GM19455 (cell line): ENCODE data around the gene DLX3.
A peak's percentile ranks its signal among the peaks of the same experiment; 100 is the strongest.

Source experiments
- ATAC-seq: cut with Tn5 transposase; IDR thresholded peaks from one replicate; pipeline ENCODE4 v1.9.1; 2021; ENCODE audit not compliant: unreplicated experiment

Gene DLX3

GRCh38 chr17:49973271-49973615 lies 21.8 kb downstream of the DLX3 start:
- no peak for ATAC-seq

DNA sequence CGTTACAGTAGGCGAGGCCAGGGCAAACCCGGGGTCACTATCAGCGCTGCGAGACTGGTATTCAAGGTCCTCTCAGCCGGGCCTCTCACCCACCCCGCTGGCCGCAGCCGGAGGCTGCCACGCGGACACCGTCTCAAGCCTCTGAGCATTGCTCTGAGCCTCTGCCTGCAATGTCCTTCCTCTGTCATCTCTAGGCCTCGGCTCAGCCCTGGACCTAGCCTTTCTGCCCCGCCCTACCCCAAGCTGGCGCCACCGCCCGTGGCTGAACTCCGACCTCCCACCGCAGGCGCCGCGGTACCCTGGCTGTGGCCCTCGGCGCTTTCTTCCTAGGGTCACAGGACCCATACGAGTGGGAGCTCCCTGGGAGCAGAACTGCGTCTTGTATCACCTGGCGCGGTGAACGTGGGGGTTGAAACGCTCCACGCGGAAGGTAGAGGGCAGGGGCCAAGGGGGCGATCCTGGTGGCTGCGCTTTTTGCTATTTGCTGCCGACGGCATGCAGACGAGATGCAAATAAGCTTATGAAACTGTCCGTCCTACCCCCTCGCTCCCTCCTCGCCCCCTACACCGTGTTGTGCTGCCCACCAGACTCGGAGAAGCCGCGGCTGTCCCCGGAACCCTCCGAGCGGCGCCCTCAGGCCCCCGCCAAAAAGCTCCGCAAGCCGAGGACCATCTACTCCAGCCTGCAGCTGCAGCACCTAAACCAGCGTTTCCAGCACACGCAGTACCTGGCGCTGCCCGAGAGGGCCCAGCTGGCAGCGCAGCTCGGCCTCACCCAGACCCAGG lies 22.3 kb downstream of the DLX3 start:
- no peak for ATAC-seq

DNA sequence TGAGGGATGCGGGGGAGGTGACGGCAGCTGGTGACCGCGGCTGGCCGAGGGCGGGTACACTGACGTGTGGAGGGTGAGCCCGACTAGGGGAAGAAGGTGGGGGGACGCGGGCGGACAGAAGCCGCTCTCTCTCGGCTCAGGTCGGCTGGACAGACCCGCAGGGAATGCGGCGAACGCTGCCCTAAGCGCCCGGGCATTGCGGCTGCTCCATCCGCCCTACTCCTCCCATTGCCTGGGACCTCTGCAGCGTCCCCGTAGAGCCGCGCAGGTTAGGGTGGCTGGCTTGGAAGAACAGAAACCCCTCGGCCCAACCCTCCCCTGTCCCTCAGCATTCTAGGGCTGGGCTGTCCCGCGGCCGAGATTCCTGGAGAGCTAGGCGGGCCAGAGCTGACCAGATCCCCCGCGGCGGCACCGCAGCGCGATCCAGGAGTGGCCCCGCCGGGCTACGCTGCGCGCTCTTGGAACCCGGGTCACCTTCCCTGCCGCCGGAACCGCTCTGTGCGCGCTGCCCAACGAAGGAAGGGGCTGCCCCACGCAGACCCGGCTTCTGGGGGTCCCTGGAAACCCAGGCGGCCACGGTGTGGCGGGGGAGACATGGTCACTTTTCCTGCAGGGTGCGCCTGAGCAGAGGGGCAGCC lies 23.1 kb downstream of the DLX3 start:
- no peak for ATAC-seq

GRCh38 chr17:49971199-49971847 lies 23.7 kb downstream of the DLX3 start:
- ATAC-seq, result no peak

DNA sequence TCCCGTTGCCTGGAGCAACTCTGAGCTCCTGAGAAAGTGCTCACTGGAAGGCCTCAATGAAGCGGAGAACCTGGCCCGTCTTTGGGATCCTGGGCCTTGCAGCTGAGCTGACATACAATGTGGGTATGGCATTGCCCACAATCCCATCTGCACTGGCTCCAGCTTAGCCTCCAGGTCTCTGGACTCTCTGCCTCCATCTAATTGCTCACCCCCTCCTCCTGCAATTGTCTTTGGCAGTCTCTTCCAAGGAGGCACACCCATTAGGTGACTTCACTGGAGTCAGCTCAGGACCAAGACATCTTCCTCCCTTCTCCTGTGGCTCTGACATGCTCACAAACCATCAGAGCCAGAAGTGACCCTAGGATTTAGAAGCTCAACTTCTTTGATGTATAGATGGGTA lies 24.5 kb downstream of the DLX3 start:
- ATAC-seq, result no peak

DNA sequence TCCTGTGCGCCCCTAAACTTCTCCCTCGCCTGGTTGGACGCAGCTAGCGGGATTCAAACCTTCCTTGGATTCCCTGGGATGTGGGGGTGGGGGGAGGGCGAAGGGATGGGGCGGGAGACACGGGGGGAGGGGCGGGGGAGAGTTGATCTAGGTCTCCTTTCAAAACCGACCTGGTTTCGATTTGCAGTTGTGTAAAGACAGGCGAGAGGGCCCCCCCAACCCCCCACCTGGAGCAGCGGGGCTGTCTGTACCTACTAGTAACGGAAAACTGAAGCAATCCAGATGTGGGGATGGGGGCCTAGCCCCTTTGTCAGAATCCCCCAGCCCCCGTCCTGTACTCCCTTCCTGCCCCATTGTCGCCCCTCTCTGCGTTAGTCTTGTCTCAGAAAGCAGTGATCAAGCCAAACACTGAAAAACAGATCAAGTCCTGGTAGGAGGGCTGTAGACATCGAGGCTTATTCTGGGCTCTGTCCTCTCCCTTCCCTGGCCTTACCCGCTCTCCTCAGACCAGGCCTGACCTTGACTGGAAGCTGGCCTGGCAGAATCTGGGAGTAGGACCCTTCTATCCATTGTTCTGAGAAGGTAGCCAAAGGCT lies 25.1 kb downstream of the DLX3 start:
- ATAC-seq, result no peak

DNA sequence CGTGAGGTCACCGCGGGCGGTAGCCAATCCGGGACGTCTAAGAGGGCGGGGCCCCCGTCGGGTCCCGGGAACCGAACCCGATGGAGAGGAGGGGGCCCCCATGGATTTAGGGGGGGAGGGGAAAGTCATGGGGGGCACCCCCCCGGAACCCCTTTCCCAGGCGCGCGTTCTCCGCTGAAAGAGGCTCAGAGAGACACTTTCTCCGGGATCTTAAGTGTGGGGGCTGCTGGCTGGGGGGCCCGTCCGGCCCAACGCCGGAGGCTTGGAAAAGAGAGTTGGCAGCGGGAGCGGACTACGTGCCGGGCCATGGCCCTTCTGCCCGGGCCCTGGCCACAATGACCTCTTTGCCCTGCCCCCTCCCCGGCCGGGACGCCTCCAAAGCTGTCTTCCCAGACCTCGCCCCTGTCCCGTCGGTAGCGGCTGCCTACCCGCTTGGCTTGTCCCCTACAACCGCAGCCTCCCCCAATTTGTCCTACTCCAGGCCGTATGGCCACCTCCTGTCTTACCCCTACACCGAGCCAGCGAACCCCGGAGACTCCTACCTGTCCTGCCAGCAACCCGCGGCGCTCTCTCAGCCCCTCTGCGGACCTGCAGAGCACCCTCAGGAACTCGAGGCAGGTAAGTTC lies 25.8 kb downstream of the DLX3 start, which contains the start of gene DLX4:
TSS of gene DLX4 (plus strand) at position 57 of the 626 bp plus-strand sequence. CDS start at position 336, 279 bp downstream.
- ATAC-seq, result no peak

DNA sequence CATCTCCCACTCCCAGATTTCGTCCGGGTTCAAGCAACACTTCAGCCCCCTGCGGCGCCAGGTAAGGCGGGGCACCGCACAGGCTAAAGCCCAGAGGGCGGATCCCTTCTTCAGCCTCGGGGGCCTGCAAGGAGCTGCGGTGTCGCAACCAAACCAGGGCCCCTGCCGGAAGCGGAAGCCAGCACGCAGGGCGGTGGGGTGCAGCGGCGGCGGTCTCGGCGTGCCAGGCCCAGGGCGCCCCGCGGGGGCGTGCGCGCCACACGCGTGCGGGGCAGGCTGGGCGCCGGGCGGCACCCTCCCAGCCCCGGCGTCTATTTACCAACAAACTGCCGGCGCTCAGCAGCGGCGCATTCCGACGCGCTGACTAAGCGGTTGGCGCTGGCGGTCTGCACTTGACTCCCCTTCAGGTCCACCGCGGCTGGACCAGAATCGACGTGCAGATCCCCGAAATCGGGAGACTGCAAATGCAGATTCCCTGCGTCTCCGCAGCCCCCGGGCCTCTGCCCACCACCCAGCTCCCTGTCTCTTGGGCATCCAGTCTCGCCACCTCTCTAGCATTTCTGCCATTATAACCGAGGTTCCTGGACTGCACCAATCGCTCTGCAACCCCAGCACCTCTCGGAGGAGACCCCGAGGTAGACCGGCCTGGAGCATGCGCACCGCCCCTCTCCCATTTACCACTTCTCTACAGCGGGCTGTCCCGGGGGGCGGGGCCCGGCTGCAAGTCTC lies 26.5 kb downstream of the DLX3 start:
- ATAC-seq, result peak; percentile 72

DNA sequence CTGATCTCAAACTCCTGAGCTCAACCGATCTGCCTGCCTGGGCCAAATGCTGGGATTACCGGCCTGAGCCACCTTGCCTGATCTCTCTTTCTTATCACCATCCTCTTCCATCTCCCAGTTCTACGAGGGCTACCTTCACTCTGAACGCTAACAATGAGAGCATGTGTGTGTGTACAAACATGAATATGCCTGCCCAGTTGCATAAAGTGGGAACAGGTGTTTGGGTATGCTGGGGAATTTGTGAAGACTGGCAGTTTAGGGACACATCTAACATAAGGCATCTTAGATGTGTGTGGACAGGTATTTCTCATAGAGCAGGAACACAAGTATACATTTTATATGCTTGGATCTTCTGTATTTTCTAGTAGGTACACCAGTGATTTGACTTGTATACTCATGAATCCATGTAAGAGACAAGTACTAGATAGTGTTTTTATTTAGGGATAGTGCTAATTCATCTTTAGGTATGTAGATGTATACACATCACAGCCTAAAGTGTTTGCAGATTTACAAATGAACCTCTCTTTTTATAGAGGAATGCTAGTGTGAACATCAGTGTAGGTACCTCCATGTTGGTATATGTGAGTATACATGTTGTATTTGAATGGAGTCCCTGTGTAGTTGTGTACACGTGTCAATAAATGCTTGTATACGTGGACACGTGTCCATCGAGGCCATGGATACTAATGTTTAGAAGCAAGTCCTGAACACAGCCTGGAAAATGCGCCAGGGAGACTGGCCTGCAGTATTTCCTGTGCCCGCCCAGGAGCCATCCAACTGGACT lies 27.2 kb downstream of the DLX3 start:
- no peak for ATAC-seq

- no peak for ATAC-seq
These were observed 27.8 kb downstream of the DLX3 start for GRCh38 chr17:49967205-49967604.

- no peak for ATAC-seq
These were observed 28.3 kb downstream of the DLX3 start for GRCh38 chr17:49966767-49967166.

- no peak for ATAC-seq
These were observed 29.5 kb downstream of the DLX3 start for GRCh38 chr17:49965524-49965909.

- no peak for ATAC-seq
These were observed 30.1 kb downstream of the DLX3 start for GRCh38 chr17:49964769-49965523.

DNA sequence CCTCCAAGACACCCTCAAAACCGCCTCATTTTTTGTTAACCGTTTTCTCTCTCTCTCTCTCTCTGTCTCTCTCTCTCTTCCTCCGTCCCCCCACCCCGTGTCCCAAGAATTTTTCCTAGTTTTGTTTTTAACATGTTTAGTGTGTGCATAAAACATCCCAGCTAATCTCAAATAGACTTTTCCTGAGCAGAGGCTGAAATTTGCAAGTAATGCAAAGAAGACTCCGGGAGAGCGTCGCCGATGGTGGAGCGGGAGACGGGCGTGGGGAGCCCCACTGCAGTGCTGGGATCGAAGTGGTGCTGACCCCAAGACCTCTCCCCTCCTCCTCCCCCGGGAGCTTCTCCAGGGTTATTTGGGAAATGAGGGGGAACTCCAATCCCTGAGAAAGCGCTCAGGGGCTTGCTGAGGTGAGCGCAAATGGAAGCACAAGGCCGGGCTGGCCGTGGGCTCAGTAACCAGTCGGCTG lies 30.7 kb downstream of the DLX3 start:
- no peak for ATAC-seq

DNA sequence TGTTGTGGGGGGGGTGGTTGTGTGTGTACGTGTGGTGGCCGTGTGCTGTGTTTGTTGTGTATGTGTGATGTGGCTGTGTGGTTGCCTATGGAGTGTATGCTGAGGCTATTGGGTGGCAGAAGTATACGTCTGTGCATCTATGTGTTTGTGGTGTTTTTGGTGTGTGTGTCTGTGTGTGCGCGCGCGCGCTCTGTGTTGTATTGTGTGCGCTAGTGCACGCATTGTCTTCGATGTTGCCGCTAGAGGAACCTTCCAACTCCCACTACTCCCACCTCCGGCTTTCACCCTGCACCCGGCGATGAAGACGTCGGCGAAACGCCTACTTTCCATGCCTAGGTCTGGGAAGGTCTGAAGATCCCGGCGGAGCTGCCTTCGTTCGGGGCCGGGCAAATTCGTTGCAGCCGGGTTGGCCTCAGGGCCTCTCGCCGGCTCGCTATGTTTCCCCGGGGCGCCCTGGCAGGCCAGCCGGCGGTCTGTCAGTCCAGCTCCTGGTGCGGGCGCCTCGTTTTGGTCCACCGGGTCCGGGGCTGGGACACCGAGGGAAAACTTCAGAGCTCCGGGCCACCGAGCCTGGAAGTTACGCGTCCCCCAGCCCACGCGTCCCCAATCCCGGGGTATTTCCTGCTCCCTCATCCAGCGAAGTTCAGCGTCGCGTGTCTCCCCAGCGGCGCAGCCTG lies 31.3 kb downstream of the DLX3 start:
- ATAC-seq, result no peak

DNA sequence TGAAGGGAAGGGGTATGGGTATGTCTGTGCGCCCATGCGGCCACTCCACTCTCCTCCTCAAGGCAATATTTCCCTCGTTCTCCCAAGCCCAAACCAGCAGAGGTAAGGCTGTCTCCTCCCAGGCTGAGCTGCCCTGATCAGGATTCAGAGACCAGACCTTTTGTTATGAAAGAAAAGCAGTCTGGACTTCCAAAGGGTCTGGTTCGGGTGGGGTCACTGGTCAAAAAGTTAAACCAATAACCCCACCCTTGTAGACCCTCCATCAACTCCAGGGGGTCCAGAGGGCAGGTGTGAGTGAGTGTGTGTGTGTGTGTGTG lies 31.8 kb downstream of the DLX3 start:
- no peak for ATAC-seq

GRCh38 chr17:49962599-49963308 lies 32.3 kb downstream of the DLX3 start:
- ATAC-seq, result no peak
